GM13977 (cell line): ENCODE results near the gene COL26A1.
"Not testable (repeated sequence)": the region's sequence is repeated elsewhere in the genome, so short reads cannot be mapped to it uniquely, and the experiment has no call there.

Source experiments
- DNase-seq: peaks from one replicate; pipeline ENCODE4 v3.0.0; 2012; ENCODE audit warnings: low spot score
- in situ Hi-C: fragments of 300-500 bp; cut with MboI; formaldehyde crosslinking; loops from one replicate; pipeline ENCODE4 v1.12.0; 2022; ENCODE audit warnings: low sequenced_read_pairs, low pct_unique_long_range_greater_than_20kb, mixed read lengths, inconsistent platforms; ENCODE audit not compliant: unreplicated experiment
- TF ChIP-seq, protein P1 (sequence below): IDR thresholded peaks from 2 replicates; pipeline ENCODE4 v1.5.1; 2012; ENCODE audit warnings: mild to moderate bottlenecking, control low read depth; ENCODE audit not compliant: insufficient read depth; ENCODE audit errors: extremely low read depth, missing control alignments

The COL26A1 gene

DNA sequence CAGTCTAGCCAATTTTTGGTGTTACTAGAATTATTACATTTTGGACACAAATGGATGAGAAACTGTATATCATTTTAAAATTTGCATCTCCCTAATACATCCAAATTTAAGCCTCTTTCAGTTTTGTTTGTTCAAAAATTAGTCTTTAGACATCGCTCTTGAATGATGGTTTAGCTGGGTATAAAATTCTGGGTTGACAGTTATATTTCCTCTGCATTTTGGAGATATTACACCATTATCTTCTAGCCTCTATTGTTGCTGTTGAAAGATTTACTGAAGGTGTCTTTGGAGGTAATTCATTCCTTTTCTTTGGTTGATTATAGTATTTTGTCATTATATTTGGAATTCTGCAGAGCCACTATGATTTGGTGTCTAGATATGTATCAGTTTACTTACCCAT lies 116.5 kb downstream of the COL26A1 start:
- no peak for DNase-seq
- in situ Hi-C loops: no loop called here
- TF ChIP-seq, protein P1, sequence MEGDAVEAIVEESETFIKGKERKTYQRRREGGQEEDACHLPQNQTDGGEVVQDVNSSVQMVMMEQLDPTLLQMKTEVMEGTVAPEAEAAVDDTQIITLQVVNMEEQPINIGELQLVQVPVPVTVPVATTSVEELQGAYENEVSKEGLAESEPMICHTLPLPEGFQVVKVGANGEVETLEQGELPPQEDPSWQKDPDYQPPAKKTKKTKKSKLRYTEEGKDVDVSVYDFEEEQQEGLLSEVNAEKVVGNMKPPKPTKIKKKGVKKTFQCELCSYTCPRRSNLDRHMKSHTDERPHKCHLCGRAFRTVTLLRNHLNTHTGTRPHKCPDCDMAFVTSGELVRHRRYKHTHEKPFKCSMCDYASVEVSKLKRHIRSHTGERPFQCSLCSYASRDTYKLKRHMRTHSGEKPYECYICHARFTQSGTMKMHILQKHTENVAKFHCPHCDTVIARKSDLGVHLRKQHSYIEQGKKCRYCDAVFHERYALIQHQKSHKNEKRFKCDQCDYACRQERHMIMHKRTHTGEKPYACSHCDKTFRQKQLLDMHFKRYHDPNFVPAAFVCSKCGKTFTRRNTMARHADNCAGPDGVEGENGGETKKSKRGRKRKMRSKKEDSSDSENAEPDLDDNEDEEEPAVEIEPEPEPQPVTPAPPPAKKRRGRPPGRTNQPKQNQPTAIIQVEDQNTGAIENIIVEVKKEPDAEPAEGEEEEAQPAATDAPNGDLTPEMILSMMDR: no peak

DNA sequence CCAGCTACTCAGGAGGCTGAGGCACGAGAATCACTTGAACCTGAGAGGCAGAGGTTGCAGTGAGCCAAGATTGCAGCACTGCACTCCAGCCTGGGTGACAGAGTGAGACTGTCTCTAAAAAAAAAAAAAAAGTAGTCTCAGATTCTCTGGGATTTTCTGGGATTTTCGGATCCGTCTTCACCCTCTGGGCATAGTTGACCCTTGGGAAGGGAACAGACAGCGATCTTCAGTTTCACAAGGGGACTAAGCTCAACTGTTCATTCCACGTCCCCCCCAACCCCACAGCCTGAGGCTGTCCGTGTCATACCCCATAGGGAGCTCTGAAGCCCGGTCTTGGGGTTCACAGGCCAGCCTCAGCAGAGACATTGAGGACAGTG lies 123.4 kb downstream of the COL26A1 start:
- DNase-seq, in situ Hi-C loops: not testable (repeated sequence)

DNA sequence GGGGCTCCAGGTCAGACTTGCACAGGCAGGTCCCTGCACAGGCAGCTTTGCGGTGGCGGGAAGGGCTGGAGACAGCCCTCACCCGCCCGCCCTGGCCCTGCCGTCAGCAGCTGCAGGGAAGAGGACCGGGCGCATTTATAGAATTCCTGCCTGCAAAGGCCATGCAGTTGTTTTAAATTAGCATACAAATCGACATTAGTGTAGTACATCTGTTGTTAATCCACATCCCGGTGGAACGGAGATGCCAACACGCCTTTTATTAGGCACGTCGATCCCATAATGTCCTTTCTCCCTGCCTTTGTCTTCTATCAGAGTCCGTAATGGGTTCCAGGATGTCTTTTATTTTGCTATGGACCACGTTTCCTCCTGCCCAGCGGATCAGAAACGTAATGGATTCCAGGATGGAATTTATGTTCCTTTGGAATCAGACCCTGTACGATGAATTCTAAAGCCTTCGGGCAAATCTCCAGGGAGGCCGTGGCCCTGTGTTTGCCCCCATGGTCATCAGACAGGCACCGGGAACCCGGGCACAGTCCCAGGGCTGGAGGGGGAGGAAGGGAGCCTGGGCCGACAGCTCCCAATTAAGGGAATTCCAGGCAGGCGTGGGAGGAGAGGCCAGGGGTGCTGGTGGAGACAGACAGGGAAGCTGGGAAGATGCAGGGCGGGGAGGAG lies 123.9 kb downstream of the COL26A1 start:
- DNase-seq: no peak
- TF ChIP-seq, protein P1: no peak
- in situ Hi-C loops: no loop called here

DNA sequence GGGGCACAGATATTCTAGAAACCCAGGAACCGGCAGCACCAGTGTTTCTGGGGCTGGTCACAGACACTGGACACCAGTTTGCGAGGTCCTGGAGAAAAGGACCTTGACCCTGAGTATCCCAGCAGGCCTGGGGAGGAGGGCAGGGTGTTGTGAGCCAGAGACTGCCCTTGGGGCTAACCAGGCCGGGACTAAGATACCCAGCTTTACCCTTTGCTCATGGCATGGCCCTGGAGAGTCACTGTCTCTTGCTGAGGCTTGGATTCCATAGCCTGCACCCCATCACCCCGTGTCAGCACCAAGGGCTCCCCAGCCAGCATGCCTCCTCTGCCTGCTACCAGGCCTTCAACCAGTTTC lies 124.4 kb downstream of the COL26A1 start:
- no peak for DNase-seq
- TF ChIP-seq, protein P1: no peak
- in situ Hi-C loops: no loop called here

DNA sequence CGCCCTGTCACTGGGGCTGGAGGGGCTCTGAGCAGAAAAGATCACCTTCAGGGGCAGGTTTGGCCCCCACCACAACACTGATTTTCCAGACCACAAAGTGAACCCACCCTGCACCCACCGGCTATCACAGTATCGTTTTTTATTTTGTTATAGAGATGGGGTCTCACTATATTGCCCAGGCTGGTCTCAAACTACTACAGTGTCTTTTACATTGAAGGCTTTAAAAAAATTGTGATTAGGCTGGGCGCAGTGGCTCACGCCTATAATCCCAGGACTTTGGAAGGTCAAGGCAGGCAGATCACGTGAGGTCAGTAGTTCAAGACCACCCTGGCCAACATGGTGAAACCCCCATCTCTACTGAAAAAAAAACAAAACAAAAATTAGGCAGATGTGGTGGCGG lies 125.1 kb downstream of the COL26A1 start:
- TF ChIP-seq, protein P1: no peak
- in situ Hi-C loops: no loop called here
- no peak for DNase-seq

DNA sequence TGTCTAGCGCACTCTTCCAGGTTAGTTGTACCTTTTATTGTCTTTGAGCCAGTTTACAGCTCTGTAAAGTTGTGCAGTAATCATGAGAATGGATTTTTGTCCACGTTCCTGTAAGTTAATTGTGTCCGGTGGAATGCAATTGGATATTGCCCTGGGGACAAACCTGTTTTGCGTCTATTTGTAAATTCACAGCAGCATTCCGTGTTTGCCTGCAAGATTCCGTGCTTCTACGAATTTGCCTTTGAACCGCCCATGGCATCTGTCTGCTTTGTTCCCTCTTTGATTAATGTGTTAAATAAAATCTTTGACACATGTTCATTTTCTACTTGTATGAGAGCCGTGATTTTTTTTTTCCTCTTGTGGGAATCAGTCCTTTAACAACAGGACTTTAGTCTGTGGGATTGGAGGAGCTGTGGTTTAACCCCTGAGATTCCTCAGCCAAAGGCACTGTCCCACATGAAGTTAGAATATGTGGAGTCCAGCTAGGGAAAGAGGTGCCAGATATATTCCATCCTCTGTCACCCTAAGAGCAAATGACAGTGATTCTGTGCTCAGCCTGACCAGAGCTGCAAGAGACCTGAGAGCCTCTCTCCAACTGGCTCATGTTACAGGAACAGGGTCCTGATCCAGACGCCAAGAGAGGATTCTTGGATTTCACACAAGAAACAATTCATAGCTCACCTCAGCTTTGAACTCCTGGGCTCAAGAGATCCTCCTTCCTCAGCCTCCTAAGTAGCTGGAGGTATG lies 126.3 kb downstream of the COL26A1 start:
- TF ChIP-seq, protein P1: no peak
- no peak for DNase-seq
- in situ Hi-C loops: no loop called here

DNA sequence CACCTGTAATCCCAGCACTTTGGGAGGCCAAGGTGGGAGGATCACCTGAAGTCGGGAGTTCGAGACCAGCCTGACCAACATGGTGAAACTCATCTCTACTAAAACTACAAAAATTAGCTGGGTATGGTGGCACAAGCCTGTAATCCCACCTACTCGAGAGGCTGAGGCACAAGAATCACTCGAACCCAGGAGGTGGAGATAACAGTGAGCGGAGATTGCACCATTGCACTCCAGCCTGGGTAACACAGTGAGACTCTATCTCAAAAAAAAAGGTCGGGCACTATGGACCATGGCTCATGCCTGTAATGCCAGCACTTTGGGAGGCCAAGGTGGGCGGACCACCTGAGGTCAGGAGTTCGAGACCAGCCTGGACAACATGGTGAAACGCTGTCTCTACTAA lies 127.8 kb downstream of the COL26A1 start:
- DNase-seq, in situ Hi-C loops: not testable (repeated sequence)

DNA sequence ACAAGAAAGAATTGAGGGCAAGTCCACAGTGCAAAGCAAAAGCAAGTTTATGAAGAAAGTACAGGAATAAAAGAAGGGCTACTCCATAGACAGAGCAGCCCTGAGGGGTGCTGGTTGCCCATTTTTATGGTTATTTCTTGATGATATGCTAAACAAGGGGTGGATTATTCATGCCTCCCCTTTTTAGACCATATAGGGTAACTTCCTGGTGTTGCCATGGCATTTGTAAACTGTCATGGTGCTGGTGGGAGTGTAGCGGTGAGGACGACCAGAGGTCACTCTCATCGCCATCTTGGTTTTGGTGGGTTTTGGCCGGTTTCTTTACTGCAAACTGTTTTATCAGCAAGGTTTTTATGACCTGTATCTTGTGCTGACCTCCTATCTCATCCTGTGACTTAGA lies 128.8 kb downstream of the COL26A1 start:
- in situ Hi-C loops, DNase-seq: not testable (repeated sequence)
